Superior temporal gyrus (tissue), 1 donor: ENCODE measurements around the gene ARMC8.

ENCODE experiments used
- DNase-seq: peaks from one replicate; pipeline ENCODE4 v3.0.0-alpha.2; 2016; ENCODE audit errors: extremely low spot score

ARMC8 gene

DNA sequence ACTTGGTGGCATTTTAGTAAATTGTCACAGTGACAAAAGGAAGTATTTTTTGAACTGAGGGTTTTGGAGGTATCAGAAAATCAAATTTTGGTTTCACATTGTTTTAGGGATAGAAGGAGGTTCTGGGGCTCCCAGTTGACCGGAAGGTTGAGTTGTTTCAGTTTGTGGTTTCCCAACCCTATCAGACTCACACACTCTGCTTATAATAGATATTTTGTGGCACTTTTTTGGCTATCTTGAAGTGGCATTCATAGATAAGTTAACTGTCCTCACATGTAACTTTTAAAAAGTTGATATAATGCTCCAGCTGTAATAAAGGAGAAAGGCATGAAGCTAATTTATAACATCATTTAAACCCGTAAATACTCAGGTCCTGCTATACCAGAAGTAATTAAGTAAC is 12.8 kb downstream of the ARMC8 start:
- no peak for DNase-seq

- DNase-seq: no peak
These were observed 13.3 kb downstream of the ARMC8 start for GRCh38 chr3:138200424-138200823.

- no peak for DNase-seq
These were observed 16.0 kb downstream of the ARMC8 start for GRCh38 chr3:138202945-138203701.

DNA sequence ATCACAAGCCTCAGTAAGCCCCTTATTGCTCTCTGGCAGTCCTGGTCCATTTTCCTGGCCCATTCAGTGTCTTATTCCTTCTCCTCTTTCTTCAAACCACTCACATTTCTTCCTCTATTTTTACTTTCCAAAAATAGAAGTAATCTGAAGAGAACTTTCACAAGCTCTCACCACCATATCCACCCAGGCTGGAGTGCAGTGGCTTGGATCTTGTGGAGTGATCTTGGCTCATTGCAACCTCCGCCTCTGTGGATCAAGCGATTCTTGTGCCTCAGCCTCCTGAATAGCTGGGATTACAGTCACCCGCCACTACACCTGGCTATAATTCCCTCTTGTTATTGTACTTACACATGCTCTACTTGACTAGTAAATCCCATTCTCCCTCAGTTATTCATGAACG is 16.8 kb downstream of the ARMC8 start:
- DNase-seq: no peak

DNA sequence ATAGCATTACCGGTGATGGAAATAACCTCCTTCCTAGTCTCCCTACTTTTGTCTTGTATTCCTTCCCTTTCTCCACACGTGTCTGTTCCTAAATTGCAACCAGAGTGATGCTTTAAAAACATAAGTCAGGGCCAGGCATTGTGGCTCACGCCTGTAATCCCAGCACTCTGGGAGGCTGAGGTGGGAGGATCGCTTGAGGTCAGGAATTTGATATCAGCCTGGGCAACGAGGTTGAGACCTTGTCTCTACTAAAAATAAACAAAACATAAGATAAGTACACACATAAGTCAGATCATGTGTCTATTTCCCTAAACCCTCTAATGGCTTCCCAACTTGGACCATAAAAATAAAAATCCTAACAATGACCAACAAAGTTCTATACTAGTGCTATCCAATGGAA is 18.4 kb downstream of the ARMC8 start:
- DNase-seq: no peak

GRCh38 chr3:138206196-138206595 is 19.1 kb downstream of the ARMC8 start:
- DNase-seq: no peak

DNA sequence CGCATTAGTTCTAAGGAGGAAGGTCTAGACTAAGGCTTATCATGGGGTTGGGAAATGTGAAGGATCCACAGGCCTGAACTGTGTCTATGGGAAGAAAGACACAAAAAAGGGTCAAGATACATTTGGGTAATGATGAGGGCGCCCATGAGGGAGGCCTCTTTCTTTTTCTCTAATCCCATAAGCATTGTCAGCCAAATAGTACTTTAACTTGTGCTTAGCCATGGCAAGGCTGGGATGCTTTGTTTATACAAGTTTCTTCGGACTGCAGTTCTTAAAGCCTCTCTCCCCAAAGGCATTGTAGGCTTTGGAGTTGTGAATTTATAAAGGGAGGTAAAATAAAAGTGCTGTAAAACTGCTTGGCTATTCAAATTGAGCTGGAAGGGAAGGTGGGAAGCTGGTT is 23.4 kb downstream of the ARMC8 start:
- DNase-seq: no peak

- DNase-seq: no peak
These were observed 26.4 kb downstream of the ARMC8 start for GRCh38 chr3:138213398-138214085.

DNA sequence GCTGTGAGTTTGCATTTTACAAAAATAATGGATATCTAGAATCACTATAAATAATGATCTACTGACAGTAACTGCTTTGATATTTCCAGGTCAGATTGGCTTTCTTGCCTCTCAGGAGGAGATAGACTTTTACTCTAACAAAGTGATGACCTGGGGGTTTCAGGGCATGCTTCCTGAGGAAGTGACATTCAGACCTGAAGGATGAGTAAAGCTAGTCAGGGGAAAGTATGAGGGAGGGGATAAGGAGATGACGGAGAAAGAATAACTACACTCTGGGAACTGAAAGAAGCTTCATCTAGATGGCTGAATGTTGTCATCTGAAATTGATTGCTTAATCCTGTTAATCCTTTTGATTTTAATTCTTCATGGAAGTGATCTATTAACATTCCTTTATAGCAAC is 32.2 kb downstream of the ARMC8 start:
- DNase-seq: no peak

DNA sequence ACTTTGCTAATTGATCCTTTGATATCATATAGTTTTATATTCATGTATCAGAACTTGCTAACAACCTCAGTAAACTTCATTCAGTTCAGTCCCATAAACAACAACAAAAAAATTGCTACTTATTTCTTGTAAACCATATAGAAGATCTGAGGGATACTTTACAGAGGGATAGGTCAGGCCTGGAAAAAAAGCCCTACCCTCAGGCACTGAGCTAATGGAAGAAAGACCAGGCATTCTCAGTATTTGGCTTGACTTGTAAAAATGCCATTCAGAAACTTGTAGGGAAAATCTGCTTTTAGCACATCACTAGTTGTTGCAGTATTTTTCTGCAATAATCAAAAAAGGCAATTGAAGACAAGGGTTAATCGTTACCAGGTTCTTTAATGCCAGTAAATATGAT is 33.1 kb downstream of the ARMC8 start:
- no peak for DNase-seq

DNA sequence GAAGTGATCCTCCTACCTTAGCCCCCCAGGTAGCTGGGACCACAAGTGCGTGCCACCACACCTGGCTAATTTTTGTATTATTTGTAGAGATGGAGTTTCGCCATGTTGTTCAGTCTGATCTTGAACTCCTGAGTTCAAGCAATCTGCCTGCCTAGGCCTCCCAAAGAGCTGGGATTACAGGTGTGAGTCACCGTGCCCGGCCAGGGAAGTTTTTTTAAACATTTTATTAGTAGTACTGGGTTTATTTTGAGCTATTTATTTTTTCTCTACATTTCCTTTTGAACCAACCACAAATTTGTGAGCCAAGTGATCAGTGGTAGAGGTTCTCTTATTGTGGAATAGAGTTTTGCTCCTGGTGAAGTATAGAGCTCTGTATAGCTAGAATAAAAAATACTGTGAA is 33.7 kb downstream of the ARMC8 start:
- no peak for DNase-seq

DNA sequence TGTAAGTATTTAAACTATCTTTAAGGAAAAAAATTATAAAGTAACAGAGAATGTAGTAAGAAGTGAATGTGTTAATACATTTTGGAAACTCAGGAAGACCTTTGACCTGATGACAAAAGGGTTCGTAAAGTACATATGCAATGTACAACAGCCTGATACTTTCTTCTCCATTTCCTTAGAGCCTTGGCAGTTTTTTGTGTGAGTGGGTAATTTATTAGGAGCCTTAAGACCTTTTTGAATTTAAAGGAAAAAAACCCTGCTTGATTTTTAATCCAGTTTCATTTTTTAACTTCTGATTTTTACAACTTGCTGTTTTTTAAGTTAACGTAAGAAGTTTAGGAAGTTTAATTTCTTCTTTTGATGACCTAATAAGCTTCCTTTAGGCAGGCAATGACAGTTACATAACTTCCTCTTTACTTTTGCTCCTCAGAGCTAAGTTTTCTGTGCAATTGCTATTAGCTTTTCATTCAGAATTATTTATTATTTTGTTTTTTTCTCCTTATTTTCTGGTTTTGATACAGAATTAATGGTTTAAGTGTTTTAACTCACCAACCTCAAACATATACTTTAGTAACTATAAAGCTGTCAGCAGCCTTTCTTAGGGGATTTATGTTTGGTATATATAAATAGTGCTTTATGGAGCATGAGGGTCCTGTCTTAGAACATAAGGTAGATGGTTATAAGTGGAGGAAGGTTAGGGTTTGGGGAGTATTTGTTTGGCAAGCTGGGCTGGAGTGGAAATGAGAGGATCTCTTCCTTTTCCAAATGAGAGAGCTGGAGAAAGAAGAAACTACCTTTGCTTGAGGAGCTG is 35.2 kb downstream of the ARMC8 start:
- no peak for DNase-seq

GRCh38 chr3:138222942-138223287 is 35.8 kb downstream of the ARMC8 start:
- no peak for DNase-seq

DNA sequence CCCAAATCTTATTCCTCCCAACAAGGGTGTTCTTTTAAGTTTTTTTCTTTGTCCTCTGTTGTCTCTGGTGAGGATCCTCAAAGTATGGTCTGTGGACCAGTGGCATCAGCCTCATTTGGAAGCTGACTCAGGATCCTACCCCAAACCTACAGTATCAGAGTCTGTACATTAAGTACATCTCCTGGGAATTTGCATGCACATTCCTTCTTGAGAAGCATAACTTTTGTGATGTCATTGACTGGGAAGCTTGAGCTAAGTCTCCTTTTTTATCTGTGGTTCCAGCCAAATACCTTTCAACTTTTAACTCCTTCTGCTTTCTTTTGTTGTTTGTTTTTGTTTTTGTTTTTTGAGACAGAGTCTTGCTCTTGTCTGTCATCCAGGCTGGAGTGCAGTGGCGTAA is 40.5 kb downstream of the ARMC8 start:
- no peak for DNase-seq

DNA sequence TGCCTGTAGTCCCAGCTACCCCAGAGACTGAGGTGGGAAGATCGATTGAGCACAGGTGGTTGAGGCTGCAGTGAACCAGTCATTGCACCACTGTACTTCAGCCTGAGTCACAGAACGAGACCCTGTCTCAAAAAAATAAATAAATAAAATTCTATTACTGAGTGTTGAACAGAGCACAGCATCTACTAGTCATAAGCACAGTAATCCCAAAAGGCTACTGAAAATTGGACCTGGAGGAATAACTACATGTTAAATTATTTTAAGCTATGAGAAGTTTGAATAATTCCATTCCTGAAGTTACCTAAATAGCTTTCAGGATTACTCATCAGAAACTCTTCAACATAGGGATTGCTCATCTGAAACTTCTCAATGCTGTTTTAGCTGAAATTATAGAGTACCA is 43.4 kb downstream of the ARMC8 start:
- DNase-seq: no peak

GRCh38 chr3:138232705-138233364 is 45.7 kb downstream of the ARMC8 start:
- no peak for DNase-seq

DNA sequence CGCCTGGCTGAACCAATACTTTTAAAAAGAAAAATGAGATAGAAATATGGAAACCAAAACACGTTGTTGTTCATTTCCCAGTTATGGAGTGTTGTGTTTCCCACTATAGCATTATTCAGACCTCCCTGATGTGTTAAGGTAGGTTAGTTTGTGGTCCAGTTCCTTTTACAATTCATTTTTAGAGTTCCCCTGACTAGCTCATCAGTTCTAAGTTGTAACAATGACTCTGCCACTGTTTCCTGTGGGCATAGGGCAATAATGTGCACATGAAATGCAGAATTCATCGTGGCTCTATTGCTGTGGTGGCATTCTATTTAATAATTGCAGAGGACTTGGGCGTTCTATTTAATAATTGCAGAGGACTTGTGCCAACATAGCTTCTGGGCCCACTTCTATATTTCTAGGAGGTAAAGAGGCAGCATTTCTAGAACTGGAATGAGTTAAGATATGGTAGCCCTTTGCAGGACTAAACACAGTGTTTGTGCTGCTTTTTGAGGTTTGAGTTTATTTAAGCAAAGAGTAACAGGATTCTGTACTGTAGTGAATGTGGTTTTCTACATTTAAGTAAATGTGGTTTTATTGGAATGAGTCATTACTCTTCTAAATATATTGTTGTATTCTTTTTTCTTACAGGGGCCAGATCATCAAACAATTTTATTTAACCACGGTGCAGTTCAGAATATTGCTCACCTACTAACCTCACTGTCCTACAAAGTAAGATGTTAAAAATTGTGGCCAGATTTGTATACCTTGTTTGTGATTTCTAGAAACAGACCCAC is 47.5 kb downstream of the ARMC8 start:
- DNase-seq: no peak

GRCh38 chr3:138238711-138239110 is 51.6 kb downstream of the ARMC8 start:
- no peak for DNase-seq

- DNase-seq: no peak
These were observed 54.0 kb downstream of the ARMC8 start for GRCh38 chr3:138241061-138241460.

- no peak for DNase-seq
These were observed 54.6 kb downstream of the ARMC8 start for GRCh38 chr3:138241676-138242075.

DNA sequence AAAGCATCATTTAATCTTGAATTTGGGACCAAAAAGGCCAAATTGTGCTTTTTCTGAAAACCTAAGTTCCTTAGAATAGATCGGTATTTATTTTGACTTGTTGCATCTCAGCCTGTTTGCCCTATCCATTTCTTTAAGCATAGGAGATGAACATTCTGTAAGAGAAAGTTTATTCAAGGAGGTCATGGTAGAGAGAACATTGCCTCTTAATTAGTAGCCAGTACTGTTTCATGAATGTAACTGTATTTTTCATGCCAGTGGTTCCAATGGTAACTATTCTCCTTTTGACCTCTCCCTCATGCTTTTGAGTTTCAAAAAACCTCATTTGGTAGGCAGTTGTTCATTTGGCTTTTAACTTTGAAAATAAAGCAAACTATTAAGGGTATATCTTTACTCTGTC is 55.4 kb downstream of the ARMC8 start:
- DNase-seq: no peak

DNA sequence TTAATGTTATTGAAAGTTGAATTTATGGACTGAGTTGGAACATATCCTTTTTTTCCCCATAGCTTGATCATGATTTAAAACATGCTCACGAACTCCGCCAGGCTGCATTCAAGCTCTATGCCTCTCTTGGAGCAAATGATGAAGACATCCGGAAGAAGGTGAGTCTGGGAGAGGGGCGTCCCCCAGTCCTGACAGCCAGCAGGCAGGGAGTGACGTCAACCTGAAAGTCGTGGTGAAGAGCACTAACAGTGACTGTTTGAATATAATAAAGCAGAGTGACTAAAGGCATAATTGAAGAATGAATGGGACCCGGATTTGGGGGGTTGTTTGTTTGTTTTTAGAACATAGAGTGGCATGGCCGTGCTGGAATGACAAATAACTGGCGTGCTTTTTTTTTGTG is 57.9 kb downstream of the ARMC8 start:
- DNase-seq: no peak
